Activated CD4-positive, CD25-positive, alpha-beta regulatory T cell treated with anti-CD3 and anti-CD28 coated beads, Interleukin-2, amount 50 U/mL, for 72 hours (primary cell): ENCODE data around the gene SLC26A11.
"Not testable (repeated sequence)": the region's sequence is repeated elsewhere in the genome, so short reads cannot be mapped to it uniquely, and the experiment has no call there.

Experiments used
- DNase-seq: peaks from one replicate; pipeline ENCODE4 v3.0.0; 2021

The SLC26A11 gene

DNA sequence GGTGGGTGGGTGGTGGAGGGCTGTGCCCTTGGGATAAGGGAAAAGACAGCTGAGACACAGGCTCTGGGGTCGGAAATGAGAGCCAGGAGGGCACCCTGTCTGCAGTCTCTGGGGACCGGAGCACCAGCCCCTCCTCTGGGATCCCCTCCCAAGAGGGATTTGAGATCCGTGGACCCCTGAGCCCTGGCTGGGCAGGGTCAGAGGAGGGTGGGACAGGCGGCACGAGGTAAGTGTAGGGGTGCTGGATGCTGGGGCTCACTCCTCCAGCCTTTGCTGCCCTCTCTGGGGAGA is 519 bp upstream of the SLC26A11 start:
- no peak for DNase-seq

GRCh38 chr17:80220736-80221215 is 549 bp downstream of the SLC26A11 start:
- DNase-seq = no peak

DNA sequence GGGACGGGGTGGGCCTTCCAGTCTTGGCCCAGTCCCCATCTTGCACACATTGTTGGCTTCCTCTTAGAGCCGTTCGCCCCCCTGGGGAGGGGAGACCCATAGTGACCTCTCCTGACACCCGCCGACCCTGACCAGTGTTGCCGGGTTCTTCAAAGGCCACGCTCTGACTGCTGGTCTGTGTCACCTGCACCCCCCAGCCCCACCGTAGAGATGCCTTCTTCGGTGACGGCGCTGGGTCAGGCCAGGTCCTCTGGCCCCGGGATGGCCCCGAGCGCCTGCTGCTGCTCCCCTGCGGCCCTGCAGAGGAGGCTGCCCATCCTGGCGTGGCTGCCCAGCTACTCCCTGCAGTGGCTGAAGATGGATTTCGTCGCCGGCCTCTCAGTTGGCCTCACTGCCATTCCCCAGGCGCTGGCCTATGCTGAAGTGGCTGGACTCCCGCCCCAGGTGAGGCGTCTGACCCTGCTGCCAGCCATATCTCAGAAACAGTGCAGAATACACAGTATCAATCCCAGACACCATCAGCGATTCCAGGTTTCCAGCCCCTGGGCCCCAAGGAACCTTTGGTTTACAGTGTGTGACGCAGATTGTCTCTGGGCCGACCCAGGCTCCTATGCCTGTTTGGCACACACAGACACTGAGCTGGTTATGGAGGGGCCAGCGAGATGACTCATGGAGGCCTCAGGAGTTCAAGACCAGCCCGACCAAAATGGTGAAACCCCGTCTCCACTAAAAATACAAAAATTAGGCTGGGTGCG is 1.3 kb downstream of the SLC26A11 start:
- DNase-seq = no peak

DNA sequence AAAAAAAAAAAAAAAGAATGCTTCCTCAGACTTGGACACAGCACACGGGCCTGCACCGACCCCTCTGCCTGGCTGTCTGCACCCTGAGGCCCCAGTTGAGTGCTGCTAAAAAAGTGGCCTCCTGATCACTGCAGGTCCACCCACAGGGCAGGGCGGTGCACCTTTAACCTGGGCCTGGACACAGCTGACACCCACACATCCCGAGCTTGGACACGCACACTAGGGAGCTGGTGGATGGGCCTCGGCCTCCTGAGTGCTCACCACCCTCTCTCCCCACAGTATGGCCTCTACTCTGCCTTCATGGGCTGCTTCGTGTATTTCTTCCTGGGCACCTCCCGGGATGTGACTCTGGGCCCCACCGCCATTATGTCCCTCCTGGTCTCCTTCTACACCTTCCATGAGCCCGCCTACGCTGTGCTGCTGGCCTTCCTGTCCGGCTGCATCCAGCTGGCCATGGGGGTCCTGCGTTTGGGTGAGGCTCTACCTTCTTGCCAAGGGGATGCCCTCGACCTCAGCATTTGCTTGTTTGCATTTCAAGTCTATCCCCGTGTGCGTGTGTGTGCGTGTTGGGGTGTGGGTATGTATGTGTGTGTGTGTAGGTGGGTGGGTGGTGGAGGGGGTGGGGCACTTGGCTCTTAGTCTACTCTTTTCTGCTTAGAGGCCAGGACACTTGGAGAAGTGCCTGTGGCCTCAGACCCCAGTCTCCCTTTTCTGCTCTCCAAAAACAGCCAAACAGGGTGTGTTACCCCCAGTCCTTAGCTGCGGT is 2.3 kb downstream of the SLC26A11 start:
- no peak for DNase-seq

- DNase-seq = no peak
These were observed 3.1 kb downstream of the SLC26A11 start for GRCh38 chr17:80223142-80223815.

- DNase-seq = no peak
These were observed 3.7 kb downstream of the SLC26A11 start for GRCh38 chr17:80223838-80224497.

DNA sequence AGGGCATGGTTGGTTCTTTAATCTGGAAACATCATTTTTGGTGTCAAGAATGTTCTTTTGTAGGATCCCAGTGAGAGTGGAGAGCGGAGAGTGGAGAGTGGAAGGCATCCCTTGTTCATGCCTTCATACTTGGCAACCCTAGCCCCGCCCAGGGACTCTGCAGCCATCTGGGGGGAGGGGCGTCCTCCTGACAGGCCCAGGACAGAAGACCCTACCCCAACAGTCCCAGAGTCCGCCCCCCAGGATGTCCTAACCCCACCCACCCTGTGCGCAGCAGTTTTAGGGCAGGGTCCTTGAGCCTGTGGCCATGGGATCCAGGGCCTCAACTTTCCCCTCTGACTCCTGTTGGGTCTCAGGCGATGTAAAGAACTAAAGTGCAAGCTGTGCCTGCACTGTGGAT is 4.5 kb downstream of the SLC26A11 start:
- DNase-seq = no peak

- no peak for DNase-seq
These were observed 5.0 kb downstream of the SLC26A11 start for GRCh38 chr17:80225230-80225629.

DNA sequence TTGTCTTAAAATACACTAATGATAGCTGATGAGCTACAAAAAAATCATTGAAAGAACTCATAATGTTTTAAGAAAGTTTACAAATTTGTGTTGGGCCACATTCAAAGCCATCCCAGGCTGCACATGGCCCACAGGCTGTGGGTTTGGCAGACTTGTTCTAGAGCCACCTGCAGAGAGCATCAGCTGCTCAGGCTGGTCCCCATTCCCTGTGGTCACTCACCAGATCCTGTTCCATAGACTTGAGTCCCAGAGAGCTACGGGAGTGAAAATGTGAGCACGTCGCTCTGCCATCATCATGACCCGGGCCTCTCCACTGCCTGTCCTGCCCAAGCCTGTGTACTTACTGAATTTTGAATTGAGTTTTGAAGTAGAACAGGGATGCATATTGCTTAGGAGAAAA is 6.9 kb downstream of the SLC26A11 start:
- no peak for DNase-seq

GRCh38 chr17:80227666-80228065 is 7.4 kb downstream of the SLC26A11 start:
- DNase-seq = no peak

- no peak for DNase-seq
These were observed 8.2 kb downstream of the SLC26A11 start for GRCh38 chr17:80228477-80228876.

DNA sequence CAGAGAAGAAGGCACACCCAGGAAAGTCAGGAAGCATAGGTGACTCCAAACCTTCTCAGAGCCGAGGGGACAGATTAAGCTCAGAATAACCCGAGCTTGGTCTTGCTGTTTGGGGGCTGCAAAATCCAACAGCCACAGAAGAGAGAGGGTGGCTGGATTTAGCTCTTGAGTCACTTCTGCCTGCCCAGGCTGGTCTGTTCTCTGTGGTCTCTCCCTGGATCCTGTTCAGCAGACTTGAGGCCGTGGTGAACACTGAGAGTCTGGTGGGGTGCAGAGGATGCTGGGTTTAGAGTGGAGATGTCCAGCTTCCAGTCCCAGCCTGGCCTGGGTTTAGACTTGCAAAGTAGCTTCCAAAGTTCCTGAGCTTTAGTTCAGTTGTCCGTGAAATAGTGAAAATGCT is 8.8 kb downstream of the SLC26A11 start:
- DNase-seq = no peak

DNA sequence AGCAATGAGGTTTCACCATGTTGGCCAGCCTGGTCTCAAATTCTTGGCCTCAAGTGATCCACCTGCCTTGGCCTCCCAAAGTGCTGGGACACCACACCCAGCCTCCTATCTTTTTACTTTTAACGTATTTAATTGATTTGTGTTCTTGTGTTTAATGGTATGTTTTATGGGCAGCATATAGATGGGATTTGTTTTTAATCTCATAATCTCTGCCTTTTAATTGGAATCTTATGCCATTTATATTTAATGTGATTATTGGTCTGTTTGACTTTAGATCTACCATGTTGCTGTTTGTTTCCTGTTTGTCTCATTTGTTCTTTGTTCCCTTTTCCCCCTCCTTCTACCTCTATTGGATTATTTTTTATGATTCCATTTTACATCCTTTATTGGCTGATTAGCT is 12.2 kb downstream of the SLC26A11 start:
- DNase-seq = no peak

DNA sequence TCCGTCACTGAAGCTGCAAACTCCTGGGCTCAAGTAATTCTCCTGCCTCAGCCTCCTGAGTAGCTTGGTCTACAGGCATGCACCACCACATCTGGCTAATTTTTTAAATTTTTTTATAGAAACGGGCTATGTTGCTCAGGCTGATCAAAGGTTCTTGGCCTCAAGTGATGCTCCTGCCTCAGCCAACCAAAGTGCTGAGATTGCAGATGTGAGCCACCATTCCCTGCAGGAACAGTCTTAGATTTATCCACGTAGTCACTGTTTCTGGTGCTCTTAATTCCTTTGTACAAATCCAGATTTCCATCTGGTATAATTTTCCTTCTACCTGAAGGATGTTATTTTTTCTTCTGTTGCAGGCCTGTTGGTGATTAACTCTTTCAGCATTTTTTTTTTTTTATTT is 13.0 kb downstream of the SLC26A11 start:
- DNase-seq = no peak

GRCh38 chr17:80236911-80237310 is 16.7 kb downstream of the SLC26A11 start:
- no peak for DNase-seq

DNA sequence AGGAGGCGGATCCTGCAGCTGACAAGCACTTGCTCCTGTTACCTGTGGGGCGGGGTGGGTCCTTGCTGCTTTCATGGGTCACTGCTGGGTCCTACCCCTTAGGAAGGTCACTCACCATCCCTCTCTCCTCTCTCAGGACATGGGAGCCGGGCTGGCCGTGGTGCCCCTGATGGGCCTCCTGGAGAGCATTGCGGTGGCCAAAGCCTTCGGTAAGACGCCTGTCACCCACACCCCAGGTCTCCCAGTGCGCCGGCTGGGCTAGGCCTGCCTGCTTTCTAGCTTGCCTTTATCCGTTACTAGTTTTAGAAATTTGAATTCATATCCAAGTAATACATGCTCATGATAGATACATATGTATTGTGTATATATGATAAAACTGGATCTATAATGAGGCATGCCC is 17.2 kb downstream of the SLC26A11 start:
- DNase-seq = no peak

DNA sequence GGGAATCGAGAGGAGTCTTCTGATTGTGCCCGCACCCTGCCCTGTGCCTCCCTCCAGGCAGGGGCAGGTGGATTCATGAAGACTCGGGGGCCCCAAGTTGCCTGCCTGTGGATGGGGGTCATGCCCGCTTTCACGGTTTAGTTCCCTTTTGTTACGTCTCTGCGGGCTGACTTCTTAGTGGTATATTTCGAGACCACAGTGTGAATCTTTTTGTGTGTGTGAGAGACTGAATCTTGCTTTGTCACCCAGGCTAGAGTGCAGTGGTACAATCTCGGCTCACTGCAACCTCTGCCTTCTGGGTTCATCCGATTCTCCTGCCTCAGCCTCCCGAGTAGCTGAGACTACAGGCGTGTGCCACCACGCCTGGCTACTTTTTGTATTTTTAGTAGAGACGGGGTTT is 22.3 kb downstream of the SLC26A11 start:
- no peak for DNase-seq

DNA sequence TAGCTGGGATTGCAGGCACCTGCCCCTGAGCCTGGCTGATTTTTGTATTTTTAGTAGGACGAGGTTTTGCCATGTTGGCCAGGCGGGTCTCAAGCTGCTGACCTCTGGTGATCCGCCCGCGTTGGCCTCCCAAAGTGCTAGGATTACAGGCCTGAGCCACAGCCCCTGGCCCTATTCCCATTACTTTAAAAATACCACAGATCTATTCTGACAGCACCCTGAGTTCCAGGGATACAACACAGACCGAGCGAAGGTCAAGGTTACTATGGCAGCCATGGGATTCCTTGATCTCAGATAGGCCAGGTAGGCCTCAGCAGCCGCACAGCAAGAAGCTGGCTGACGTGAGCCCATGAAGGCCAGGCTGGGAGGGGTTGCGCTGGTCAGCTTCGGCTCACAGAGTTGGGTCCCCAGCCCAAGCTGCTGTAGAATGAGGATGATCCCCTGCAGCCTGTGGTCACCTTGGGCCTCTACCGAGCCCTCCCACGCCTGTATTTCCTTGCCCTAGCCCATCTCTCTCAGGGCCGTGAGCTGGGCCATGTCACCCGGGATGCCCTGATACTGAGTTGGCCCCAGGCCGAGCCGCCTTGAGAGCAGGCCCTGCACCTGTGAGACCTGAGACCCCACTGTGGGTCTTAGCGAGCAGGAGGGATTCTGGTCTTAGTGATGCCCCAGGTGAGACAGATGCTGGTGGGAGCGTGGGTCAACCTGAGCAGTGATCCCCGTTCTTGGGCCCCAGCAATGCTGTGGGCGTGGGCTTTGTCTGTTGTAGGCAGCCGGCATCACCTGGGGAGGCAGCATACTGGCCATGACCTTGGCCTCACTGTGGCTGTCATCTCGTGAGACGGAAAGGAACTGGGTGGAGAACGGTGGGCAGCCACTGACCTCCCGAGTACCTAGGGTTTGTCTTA is 23.6 kb downstream of the SLC26A11 start:
- DNase-seq = no peak

DNA sequence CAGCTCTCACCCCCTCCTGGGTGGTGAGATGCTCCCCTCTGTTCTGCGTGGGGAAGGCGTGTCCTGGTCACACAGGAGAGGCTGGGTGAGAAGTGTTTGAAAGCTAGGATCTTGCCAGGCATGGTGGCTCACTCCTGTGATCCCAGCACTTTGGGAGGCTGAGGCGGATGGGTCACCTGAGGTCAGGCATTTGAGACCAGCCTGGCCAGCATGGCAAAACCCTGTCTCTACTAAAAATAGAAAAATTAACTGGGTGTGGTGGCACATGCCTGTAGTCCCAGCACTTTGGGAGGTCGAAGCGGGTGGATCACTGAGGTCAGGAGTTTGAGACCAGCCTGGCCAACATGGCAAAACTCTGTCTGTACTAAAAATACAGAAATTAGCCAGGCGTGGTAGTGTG is 24.2 kb downstream of the SLC26A11 start:
- DNase-seq = not testable (repeated sequence)

GRCh38 chr17:80244871-80245509 is 24.8 kb downstream of the SLC26A11 start:
- no peak for DNase-seq

DNA sequence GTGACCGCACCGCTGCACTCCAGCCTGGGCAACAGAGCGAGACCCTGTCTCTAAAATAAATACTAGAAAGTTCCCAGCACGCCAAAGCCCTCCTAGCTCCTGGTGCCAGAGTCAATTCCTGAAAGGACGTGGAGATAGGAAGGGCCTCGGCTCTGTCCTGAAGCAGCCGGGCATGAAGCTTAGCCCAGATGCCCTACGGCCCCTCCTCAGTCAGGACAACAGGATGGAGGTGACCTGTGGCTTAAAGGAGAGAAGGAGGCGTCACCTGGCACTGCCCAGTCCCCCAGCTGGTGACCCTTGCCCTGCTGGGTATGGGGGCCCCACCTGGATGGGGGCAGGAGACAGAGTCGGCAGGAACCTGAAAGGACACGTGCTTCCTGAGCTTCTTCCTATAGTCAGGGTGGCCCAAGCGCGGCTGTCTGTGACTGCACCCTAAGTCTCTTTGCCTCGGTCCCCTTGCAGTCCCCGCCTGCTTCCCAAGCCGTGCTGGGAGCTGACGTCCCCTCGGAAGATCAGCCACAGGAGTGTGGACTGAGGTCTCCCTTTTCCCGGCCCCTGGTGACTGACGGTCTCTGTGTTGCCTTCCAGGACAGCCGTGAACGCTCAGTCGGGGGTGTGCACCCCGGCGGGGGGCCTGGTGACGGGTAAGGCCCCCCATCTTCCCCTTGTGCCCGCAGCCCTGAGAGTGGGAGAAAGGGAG is 25.5 kb downstream of the SLC26A11 start:
- no peak for DNase-seq
